Activated CD8-positive, alpha-beta memory T cell treated with anti-CD3 and anti-CD28 coated beads, Interleukin-2, amount 50 U/mL, for 24 hours (primary cell): ENCODE measurements around the gene KCNJ18.
"Not testable (repeated sequence)": the region's sequence is repeated elsewhere in the genome, so short reads cannot be mapped to it uniquely, and the experiment has no call there.

Source experiments
- DNase-seq: peaks from one replicate; pipeline ENCODE4 v3.0.0-alpha.2; 2020; ENCODE audit errors: extremely low read depth

KCNJ18 gene

GRCh38 chr17:21691883-21692703 is at the start of gene KCNJ18:
Gene KCNJ18 (plus strand): TSS chr17:21692523. CDS start chr17:21702787, 10,264 bp downstream.
- not testable (repeated sequence) for DNase-seq

GRCh38 chr17:21648125-21648524 is 44.2 kb upstream of the KCNJ18 start:
- DNase-seq, result not testable (repeated sequence)

- not testable (repeated sequence) for DNase-seq
Measured at GRCh38 chr17:21650043-21650442, 42.3 kb upstream of the KCNJ18 start.

GRCh38 chr17:21652049-21652448 is 40.3 kb upstream of the KCNJ18 start:
- DNase-seq, result not testable (repeated sequence)

- DNase-seq, result not testable (repeated sequence)
Measured at GRCh38 chr17:21653211-21653610, 39.1 kb upstream of the KCNJ18 start.

DNA sequence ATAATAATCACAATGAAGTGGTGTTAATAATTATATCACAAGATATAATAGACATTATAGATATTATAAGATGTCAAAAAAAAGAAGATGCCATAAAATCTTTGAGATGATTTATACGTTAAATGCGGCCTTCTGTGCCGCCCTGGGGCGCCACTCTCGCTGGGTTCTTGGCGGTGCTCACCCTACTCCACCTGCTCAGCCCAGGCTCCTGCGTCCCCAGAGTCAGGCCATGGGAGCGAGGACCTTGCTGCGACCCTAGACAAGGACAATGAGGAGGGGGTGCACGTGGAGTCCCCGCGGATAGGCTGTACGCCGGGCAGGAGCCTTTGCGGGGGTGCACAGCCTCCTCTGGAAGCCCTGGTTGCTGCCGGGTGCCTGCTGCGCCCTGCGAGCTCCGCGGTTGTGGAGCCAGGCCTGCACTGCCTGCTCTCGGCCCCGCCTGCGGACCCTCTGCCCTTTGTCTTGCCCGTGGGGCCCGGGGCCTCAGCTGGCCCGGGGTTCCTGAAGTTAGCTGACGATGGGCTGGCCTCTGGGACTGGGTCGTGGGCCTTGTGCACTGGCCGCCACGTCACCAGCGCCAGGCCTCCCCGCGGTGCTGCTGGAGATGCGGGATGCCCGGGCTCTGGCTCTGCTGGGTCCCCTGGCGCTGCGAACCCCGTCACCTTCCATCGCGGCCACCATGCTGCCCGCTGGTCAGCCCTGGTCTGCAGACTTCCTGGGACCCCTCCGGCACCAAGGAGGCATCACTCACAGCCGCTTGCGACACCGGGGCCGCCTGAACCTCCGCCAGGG is 35.6 kb upstream of the KCNJ18 start:
- not testable (repeated sequence) for DNase-seq

DNA sequence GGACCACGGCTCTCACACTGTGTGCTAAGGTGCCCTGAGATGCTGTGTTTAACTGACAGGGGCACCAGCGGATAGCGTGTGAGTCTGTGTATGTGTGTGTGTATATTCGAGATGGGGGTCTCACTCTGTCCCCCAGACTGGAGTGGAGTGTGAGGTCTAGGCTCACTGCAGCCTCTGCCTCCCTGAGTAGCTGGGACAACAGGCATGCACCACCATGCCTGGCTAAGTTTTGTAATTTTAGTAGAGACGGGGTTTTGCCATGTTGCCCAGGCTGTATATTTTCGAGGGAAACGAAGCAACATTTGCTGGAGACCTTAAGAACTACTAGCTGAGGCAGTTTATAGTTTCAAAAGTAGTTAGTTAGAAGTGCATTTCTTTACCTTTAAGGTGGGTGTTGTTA is 32.7 kb upstream of the KCNJ18 start:
- not testable (repeated sequence) for DNase-seq

- not testable (repeated sequence) for DNase-seq
Measured at GRCh38 chr17:21661455-21661854, 30.9 kb upstream of the KCNJ18 start.

DNA sequence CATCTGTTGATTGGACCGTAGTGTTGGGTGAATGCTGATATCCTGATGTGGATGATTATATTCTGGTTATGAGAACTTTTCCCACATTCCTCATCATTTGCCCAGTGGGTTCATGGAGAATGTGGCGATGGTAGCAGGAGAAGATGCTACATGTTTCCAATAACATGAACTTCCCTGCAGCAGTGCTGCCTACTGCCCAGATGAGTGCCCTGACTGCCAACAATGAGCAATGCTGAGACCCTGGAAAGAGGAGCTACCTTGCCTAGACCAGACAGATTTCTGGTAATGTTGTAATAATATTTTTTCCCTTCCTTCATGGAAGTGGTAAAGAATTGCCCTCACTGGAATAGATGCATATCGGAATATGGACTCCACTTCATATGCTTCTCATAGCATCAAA is 29.2 kb upstream of the KCNJ18 start:
- not testable (repeated sequence) for DNase-seq

- not testable (repeated sequence) for DNase-seq
Measured at GRCh38 chr17:21663614-21664474, 28.5 kb upstream of the KCNJ18 start.

DNA sequence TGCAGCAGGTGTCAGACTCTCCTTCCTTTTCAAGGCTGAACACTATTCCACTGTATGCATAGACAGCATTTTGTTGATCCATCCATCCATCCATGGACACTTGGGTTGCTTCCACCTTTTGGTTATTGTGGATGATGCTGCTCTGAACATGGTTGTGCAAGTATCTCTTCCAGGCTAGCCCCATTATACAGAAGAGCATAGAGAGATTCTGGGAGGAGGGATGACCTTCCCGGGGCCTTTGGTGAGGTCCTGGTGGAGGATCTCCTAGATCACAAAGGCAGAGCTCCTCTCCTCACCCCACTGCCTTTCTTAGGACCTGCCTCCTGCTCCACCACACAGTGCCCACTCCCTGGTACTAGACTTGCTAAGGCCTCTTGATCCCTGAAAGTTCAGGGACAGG is 27.2 kb upstream of the KCNJ18 start:
- not testable (repeated sequence) for DNase-seq

DNA sequence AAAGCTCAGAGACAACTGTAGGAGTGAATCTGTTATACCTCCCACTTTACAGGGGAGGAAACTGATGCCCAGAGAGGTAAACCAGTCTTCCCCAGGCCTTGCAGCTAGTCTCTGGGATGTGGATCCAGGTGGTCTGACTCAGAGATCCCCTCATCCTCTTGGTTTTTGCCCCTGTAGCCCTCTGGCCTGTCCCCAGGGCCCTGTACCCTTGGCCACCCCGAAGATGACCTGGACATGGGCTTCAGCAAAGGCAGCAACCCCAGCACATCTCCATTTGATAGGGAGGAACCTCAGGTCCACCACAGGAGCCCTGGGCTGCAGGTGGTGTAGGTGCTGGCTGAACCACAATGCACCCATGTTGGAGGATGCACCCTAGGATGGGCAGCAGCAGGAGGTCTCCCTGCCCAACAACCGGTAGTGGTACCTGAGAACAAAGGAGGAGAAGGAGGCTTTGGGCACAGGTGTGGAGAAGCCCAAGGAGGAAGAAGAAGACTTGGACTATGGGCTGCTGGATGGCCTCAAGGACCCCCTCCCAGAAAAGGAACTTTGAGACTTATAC is 26.3 kb upstream of the KCNJ18 start:
- not testable (repeated sequence) for DNase-seq

GRCh38 chr17:21666711-21667412 is 25.5 kb upstream of the KCNJ18 start:
- not testable (repeated sequence) for DNase-seq

DNA sequence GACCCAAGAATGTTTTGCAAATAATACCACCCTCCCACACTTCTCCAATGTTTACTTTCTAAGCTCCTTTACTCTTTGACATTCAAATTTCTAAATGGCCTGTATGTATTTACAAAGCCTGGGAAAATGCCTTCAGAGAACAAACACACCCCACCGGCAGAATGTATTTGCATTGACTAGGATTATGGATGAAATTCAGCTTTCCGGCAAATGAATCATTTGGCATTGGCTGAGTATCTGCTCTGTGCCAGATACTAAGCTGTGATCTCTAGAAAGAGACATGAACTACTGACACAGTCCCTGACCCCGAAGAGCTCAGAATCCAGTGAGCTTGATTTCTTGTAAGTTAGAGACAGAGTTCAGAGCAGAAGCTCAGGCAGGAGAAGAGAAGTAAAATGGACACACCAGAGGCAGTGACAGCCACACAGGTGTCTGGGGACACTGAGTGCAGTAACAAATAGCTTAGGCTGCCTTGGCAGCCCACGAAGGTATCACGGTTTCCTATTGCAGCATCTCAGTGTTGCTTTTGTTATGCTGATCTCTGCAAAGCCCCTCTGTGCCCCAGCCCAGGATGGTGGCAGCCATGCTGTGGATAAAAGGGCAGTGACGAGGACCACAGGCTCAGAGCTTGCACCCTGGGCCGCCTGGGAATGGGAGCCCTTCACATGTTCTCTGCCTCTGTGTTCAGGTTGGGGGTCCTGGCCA is 24.8 kb upstream of the KCNJ18 start:
- not testable (repeated sequence) for DNase-seq

DNA sequence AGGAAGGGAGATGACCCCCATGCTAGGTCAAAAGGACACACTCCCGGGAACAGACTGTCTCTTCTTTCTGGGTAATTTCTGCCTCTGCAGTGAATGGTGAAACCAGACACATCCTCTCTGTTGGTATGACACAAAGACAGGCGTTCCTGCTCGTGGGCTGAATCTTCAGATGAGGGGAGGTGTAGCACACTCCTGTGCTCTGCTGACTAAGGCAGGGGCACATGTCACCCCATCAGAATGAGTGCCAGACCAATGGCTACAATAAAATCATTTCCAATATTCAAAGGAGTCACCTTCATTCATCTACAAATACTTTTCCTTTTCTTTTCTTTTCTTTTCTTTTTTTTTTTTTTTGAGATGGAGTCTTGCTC is 24.2 kb upstream of the KCNJ18 start:
- DNase-seq, result not testable (repeated sequence)

DNA sequence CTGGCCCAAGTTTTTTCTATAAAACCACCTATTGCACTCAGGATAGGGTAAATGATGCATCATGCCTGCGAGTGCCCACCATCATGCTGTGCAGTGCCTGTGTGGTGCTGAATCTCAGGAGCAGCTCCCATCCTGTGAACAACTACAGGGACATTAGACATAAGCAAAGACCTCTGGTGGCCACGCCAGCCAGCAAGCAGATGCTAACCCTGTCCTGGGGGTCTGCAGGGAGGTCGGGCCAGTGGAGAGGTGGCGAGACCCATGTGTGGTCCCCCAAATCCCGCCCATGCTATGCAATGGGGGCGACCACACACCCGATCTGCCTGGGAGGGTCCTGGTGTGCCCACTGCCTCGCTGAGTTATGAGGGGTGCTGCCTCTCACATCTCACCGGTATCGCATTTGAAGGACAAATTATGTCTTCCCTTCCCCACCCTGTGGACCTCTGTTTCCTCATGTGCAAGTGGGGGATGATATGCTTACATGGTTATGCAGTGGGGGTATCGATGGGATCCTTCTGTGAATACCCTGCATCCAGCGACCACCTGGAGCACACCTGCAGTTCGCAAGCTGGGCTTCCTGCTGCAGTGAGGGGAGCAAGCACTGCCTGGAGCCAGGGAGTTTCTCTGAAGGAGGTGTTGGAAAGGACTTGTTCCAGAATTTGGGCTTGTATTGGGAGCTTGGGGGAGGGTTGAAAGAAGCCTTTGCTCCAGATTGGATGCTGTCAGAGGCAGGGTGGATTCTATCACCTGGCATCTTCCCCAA is 23.4 kb upstream of the KCNJ18 start:
- not testable (repeated sequence) for DNase-seq

DNA sequence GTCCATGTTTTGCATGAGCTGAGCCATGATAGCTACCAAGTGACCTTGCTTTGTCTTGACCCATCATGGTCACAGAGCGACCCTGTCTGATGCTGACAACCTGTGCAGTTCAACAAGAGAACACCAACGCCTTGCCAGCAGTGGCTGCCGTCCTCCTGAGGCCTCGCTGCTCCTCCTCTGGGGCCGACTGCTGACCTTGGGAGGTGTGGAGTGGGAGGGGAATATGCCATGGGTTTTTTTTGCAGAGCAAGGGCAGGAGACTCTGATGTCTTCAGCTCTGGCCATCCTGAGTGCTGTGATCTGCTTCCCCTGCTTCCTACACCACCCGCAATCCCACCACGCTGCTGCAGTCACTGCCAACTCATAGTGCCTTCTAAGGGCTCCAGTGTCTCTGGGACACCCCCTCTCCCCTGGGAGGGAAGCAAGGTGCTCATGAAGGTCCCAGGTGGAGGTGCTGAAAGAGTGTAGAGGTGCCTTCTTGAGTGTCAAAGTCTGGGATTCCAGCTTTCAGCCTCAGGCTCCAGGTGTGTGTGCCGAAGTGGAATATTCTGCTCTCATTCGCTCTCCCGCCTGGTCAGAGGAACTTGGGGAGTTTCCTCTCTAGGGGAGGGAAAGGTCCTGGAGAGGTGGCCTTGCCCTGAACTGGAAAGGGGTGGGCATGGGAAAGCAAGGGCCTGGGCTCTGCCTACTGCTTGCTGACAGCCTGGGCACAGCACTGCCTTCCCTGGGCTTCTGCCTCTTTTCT is 22.5 kb upstream of the KCNJ18 start:
- not testable (repeated sequence) for DNase-seq

GRCh38 chr17:21670361-21671155 is 21.8 kb upstream of the KCNJ18 start:
- DNase-seq, result not testable (repeated sequence)
